H9 (cell line): ENCODE data around the gene PTMA. TPM values are rescaled to one million over a fixed set of nuclear protein-coding genes. Genes with fewer than 3 reads are reported as not detected.

ENCODE experiments used
- DNase-seq: peaks from one replicate; pipeline ENCODE4 v3.0.0-alpha.2; 2017
- H2AFZ ChIP-seq: one replicate; pipeline ENCODE4 v1.6.1; 2013; ENCODE audit warnings: mild to moderate bottlenecking, low read length, control low read depth, moderate library complexity
- H2AK5ac ChIP-seq: 2 replicates; pipeline ENCODE4 v1.6.1; 2013; ENCODE audit warnings: low read length, control low read depth, mixed read lengths; ENCODE audit not compliant: insufficient read length
- H2BK120ac ChIP-seq: one replicate; pipeline ENCODE4 v1.6.1; 2013; ENCODE audit warnings: low read depth, mild to moderate bottlenecking, low read length, control low read depth, inconsistent platforms; ENCODE audit not compliant: poor library complexity, severe bottlenecking
- H2BK12ac ChIP-seq: 2 replicates; pipeline ENCODE4 v1.6.1; 2013; ENCODE audit warnings: low read length, control low read depth, mixed read lengths, low read depth; ENCODE audit not compliant: insufficient read length
- H2BK15ac ChIP-seq: 2 replicates; pipeline ENCODE4 v1.6.1; 2013; ENCODE audit warnings: low read depth, low read length, control low read depth
- H2BK20ac ChIP-seq: one replicate; pipeline ENCODE4 v1.6.1; 2013; ENCODE audit warnings: low read depth, mild to moderate bottlenecking, low read length, control low read depth, inconsistent platforms; ENCODE audit not compliant: poor library complexity, severe bottlenecking
- H2BK5ac ChIP-seq: 2 replicates; pipeline ENCODE4 v1.6.1; 2013; ENCODE audit warnings: low read length, control low read depth, mixed read lengths; ENCODE audit not compliant: insufficient read length
- H3K14ac ChIP-seq: 2 replicates; pipeline ENCODE4 v1.6.1; 2013; ENCODE audit warnings: low read length, control low read depth; ENCODE audit not compliant: insufficient read depth
- H3K18ac ChIP-seq: 2 replicates; pipeline ENCODE4 v1.6.1; 2013; ENCODE audit warnings: low read depth, mild to moderate bottlenecking, mixed read lengths, low read length, control low read depth; ENCODE audit not compliant: insufficient read length
- H3K23ac ChIP-seq: 2 replicates; pipeline ENCODE4 v1.6.1; 2013; ENCODE audit warnings: low read length, control low read depth, mixed read lengths, low read depth; ENCODE audit not compliant: insufficient read length
- H3K23me2 ChIP-seq: 2 replicates; pipeline ENCODE4 v1.6.1; 2013; ENCODE audit warnings: low read depth, mild to moderate bottlenecking, mixed read lengths, low read length, control low read depth; ENCODE audit not compliant: insufficient read length, poor library complexity, severe bottlenecking
- H3K27ac ChIP-seq: 2 replicates; pipeline ENCODE4 v1.5.1; 2013; ENCODE audit warnings: low read length, control low read depth, mixed read lengths, low read depth; ENCODE audit not compliant: insufficient read length
- H3K27me3 ChIP-seq: 2 replicates; pipeline ENCODE4 v1.6.1; 2013; ENCODE audit warnings: low read length, control low read depth, inconsistent platforms; ENCODE audit not compliant: insufficient read depth
- H3K4ac ChIP-seq: 2 replicates; pipeline ENCODE4 v1.6.1; 2013; ENCODE audit warnings: low read depth, mild to moderate bottlenecking, control low read depth, inconsistent platforms, low read length, moderate library complexity
- H3K4me1 ChIP-seq: 2 replicates; pipeline ENCODE4 v1.6.1; 2013; ENCODE audit warnings: low read length, control low read depth, inconsistent platforms; ENCODE audit not compliant: insufficient read depth
- H3K4me2 ChIP-seq: 2 replicates; pipeline ENCODE4 v1.6.1; 2013; ENCODE audit warnings: low read length, control low read depth, mixed read lengths; ENCODE audit not compliant: insufficient read length, insufficient read depth
- H3K56ac ChIP-seq: 2 replicates; pipeline ENCODE4 v1.6.1; 2013; ENCODE audit warnings: low read depth, mild to moderate bottlenecking, mixed read lengths, low read length, control low read depth; ENCODE audit not compliant: insufficient read length
- H3K79me1 ChIP-seq: 2 replicates; pipeline ENCODE4 v1.6.1; 2013; ENCODE audit warnings: low read depth, mild to moderate bottlenecking, moderate library complexity, low read length, control low read depth, inconsistent platforms; ENCODE audit not compliant: insufficient read depth, poor library complexity, severe bottlenecking
- H3K79me2 ChIP-seq: 2 replicates; pipeline ENCODE4 v1.6.1; 2013; ENCODE audit warnings: low read length, control low read depth, inconsistent platforms; ENCODE audit not compliant: insufficient read depth
- H3K9ac ChIP-seq: 2 replicates; pipeline ENCODE4 v1.6.1; 2013; ENCODE audit warnings: low read length, control low read depth, mixed read lengths; ENCODE audit not compliant: insufficient read length; ENCODE audit errors: extremely low read depth
- H3K9me3 ChIP-seq: one replicate; pipeline ENCODE4 v1.6.1; 2013; ENCODE audit warnings: low read depth, low read length, inconsistent platforms; ENCODE audit not compliant: control insufficient read depth
- H3T11ph ChIP-seq: one replicate; pipeline ENCODE4 v1.6.1; 2013; ENCODE audit warnings: mild to moderate bottlenecking, low read length, control low read depth, inconsistent platforms
- H4K20me1 ChIP-seq: one replicate; pipeline ENCODE4 v1.6.1; 2013; ENCODE audit not compliant: control insufficient read depth, insufficient read length, insufficient read depth
- H4K5ac ChIP-seq: 2 replicates; pipeline ENCODE4 v1.6.1; 2013; ENCODE audit warnings: low read depth, mild to moderate bottlenecking, mixed read lengths, low read length, control low read depth; ENCODE audit not compliant: insufficient read length
- H4K8ac ChIP-seq: replicated peaks from 2 replicates; pipeline ENCODE4 v1.6.1; 2013; ENCODE audit warnings: low read length, control low read depth, mixed read lengths, low read depth; ENCODE audit not compliant: insufficient read length
- H4K91ac ChIP-seq: 2 replicates; pipeline ENCODE4 v1.6.1; 2013; ENCODE audit warnings: low read depth, mild to moderate bottlenecking, moderate library complexity, mixed read lengths, low read length, control low read depth; ENCODE audit not compliant: insufficient read length
- H3K27ac Mint-ChIP-seq, 3 experiments: 2 replicates in 2 of 3; 3 replicates in 1 of 3; pipeline ENCODE4 v1.8.0; 2020 to 2021; ENCODE audit warnings: mixed read lengths in 3 of 3, mild to moderate bottlenecking in 1 of 3, moderate library complexity in 1 of 3
- H3K27me3 Mint-ChIP-seq: 2 replicates; pipeline ENCODE4 v1.8.0; 2021; ENCODE audit warnings: low read depth, mild to moderate bottlenecking, moderate library complexity, mixed read lengths
- H3K36me3 Mint-ChIP-seq, 3 experiments: 2 replicates in 2 of 3; 3 replicates in 1 of 3; pipeline ENCODE4 v1.8.0; 2020 to 2021; ENCODE audit warnings: low read depth in 3 of 3, mixed read lengths in 3 of 3; ENCODE audit not compliant: insufficient read depth in 1 of 3
- H3K4me1 Mint-ChIP-seq, 2 experiments: 2 replicates each; pipeline ENCODE4 v1.8.0; 2020; ENCODE audit warnings: mixed read lengths in 2 of 2
- H3K4me3 Mint-ChIP-seq, 2 experiments: 2 replicates in 1 of 2; 3 replicates in 1 of 2; pipeline ENCODE4 v1.8.0; 2020 to 2021; ENCODE audit warnings: mild to moderate bottlenecking in 2 of 2, mixed read lengths in 2 of 2, moderate library complexity in 1 of 2
- H3K9me3 Mint-ChIP-seq, 2 experiments: 2 replicates in 1 of 2; 3 replicates in 1 of 2; pipeline ENCODE4 v1.8.0; 2020; ENCODE audit warnings: mild to moderate bottlenecking in 2 of 2, mixed read lengths in 2 of 2, moderate library complexity in 1 of 2
- CTCF ChIP-seq: fragments of 200-600 bp; sonication (generic); conservative IDR thresholded peaks from 3 replicates; pipeline ENCODE4 v1.8.0; 2021; ENCODE audit warnings: antibody characterized with exemption, mild to moderate bottlenecking
- WGBS: extraction: QIAGEN DNeasy Blood & Tissue Kit; methylation state at CpG from one replicate; pipeline ENCODE4 v1.1.7; 2013; ENCODE audit warnings: missing lambda C conversion rate, low lambda C conversion rate, mixed read lengths; ENCODE audit not compliant: insufficient read length; ENCODE audit errors: extremely low coverage; 5-methylcytosine and 5-hydroxymethylcytosine counted together
- total RNA-seq: library from RNA; stranded (reverse); gene quantifications from 2 replicates; pipeline ENCODE4 v1.2.1, GENCODE V29; 2021

The PTMA gene
- total RNA-seq, 1 experiment from 2014 or later: 1,963 TPM

- H3T11ph ChIP-seq: peak overlapping the region; percentile 7
- H3K27me3 ChIP-seq: no peaks in the 10 kb centered on the region
- WGBS: no CpG with 5 or more reads among the region's 39 CpGs
- H3K27ac Mint-ChIP-seq: peak overlapping the region; percentile 98 to 100 (median 99)
- H2AK5ac ChIP-seq: no peak overlapping the region
- H3K4me1 Mint-ChIP-seq: peaks cover 33 to 35% of the 10 kb centered on the region in 2 experiments
- H3K36me3 Mint-ChIP-seq: no peaks in the 10 kb centered on the region
- H3K27ac ChIP-seq: peak overlapping the region; percentile 85
- peak overlapping the region; percentile 7 for H2BK12ac ChIP-seq
- H3K14ac ChIP-seq: peak overlapping the region; percentile 98
- H3K4me3 Mint-ChIP-seq: peak overlapping the region; percentile 75 to 80
- no peak overlapping the region for H4K8ac ChIP-seq
- peak overlapping the region; percentile 25 for H2BK5ac ChIP-seq
- H3K9me3 Mint-ChIP-seq: no peaks in the 10 kb centered on the region
- peak overlapping the region; percentile 72 for H3K9ac ChIP-seq
- no peak overlapping the region for H2BK15ac ChIP-seq
- peak; percentile 93 for DNase-seq
- peak overlapping the region; percentile 59 for H4K91ac ChIP-seq
- no peak overlapping the region for H3K23ac ChIP-seq
- H3K79me1 ChIP-seq: no peaks in the 10 kb centered on the region
- peak overlapping the region; percentile 96 for H2BK120ac ChIP-seq
- H3K4me2 ChIP-seq: peak overlapping the region; percentile 22
- H2AFZ ChIP-seq: no peak overlapping the region
- H2BK20ac ChIP-seq: no peak overlapping the region
- H4K20me1 ChIP-seq: no peaks in the 10 kb centered on the region
- H3K79me2 ChIP-seq: no peaks in the 10 kb centered on the region
- TF ChIP-seq CTCF: no peak
- peaks cover 7% of the 10 kb centered on the region for H3K23me2 ChIP-seq
- H3K4me1 ChIP-seq: peaks cover 2% of the 10 kb centered on the region; the same call in 1 of the 2 replicates
- no peaks in the 10 kb centered on the region for H3K9me3 ChIP-seq
- peak overlapping the region; percentile 17 for H4K5ac ChIP-seq
- 0 out of 2 replicates have a peak, but pooled peaks cover 1% of the 10 kb centered on the region for H3K27me3 Mint-ChIP-seq
- peak overlapping the region; percentile 85 for H3K4ac ChIP-seq
- peak overlapping the region; percentile 98 for H3K18ac ChIP-seq
- H3K56ac ChIP-seq: no peak overlapping the region
Observed at GRCh38 chr2:231680285-231680991, 27.9 kb upstream of the PTMA start.
